Measurements from ENCODE around the gene SYTL1. TPM values are rescaled to one million over a fixed set of nuclear protein-coding genes. Genes with fewer than 3 reads are reported as not detected.

Gene SYTL1
- total and polyA plus RNA-seq, 4 donors: 10.5 to 58.0 (median 34.6) TPM

- no peak overlapping the region for H3K9ac ChIP-seq (ENCODE audit: insufficient read depth in 1 of 2, low read length in 2 of 2)
- no peak overlapping the region for H3K4me3 ChIP-seq
- peaks cover 0 to 2% (median 0%) of the 10 kb centered on the region in 4 donors for H3K9me3 ChIP-seq (ENCODE audit: control insufficient read depth in 4 of 4, insufficient read depth in 3 of 4, low read length in 3 of 4)
- ATAC-seq (ENCODE audit: insufficient read depth, low FRiP score) (no peak), DNase-seq (no peak)
- H3K4me1 ChIP-seq (ENCODE audit: control insufficient read depth in 5 of 5, insufficient read depth in 5 of 5, low read length in 5 of 5): peaks cover 0 to 30% (median 19%) of the 10 kb centered on the region in 5 donors
- 69 to 84% methylated on average over 3 of the region's 3 CpGs for WGBS, 2 donors
- H3K36me3 ChIP-seq (ENCODE audit: control insufficient read depth in 4 of 4, insufficient read depth in 4 of 4, low read length in 4 of 4): no peaks in the 10 kb centered on the region
- TF ChIP-seq CTCF (IDR thresholded peaks at IDR 0.05; ENCODE audit: control extremely low read depth, extremely low read depth): no peak
- H3K27ac ChIP-seq (ENCODE audit: low read depth in 1 of 2, low read length in 1 of 2): no peak overlapping the region
- H3K27me3 ChIP-seq (ENCODE audit: control insufficient read depth in 3 of 3, insufficient read depth in 3 of 3, low read length in 2 of 3): no peaks in the 10 kb centered on the region
These were observed 55.3 kb downstream of the SYTL1 start for GRCh38 chr1:27397110-27397509.

- no peak overlapping the region for H3K27ac ChIP-seq (ENCODE audit: low read depth in 1 of 2, low read length in 1 of 2)
- no peak for TF ChIP-seq CTCF (IDR thresholded peaks at IDR 0.05; ENCODE audit: control extremely low read depth, extremely low read depth)
- DNase-seq (no peak), ATAC-seq (ENCODE audit: insufficient read depth, low FRiP score) (no peak)
- 71 to 75% methylated on average over 7 of the region's 7 CpGs for WGBS, 2 donors
- no peak overlapping the region for H3K4me3 ChIP-seq
- no peaks in the 10 kb centered on the region for H3K36me3 ChIP-seq (ENCODE audit: control insufficient read depth in 4 of 4, insufficient read depth in 4 of 4, low read length in 4 of 4)
- H3K9ac ChIP-seq (ENCODE audit: insufficient read depth in 1 of 2, low read length in 2 of 2): no peak overlapping the region
- peaks cover 0 to 34% (median 18%) of the 10 kb centered on the region in 5 donors for H3K4me1 ChIP-seq (ENCODE audit: control insufficient read depth in 5 of 5, insufficient read depth in 5 of 5, low read length in 5 of 5)
- H3K27me3 ChIP-seq (ENCODE audit: control insufficient read depth in 3 of 3, insufficient read depth in 3 of 3, low read length in 2 of 3): no peaks in the 10 kb centered on the region
- H3K9me3 ChIP-seq (ENCODE audit: control insufficient read depth in 4 of 4, insufficient read depth in 3 of 4, low read length in 3 of 4): peaks cover 0 to 2% (median 0%) of the 10 kb centered on the region in 4 donors
These were observed 55.9 kb downstream of the SYTL1 start for GRCh38 chr1:27397749-27398148.

GRCh38 chr1:27398405-27399149 lies 56.8 kb downstream of the SYTL1 start:
- no peak for DNase-seq
- no peak overlapping the region for H3K27ac ChIP-seq (ENCODE audit: low read depth in 1 of 2, low read length in 1 of 2)
- peaks cover 0 to 40% (median 23%) of the 10 kb centered on the region in 5 donors for H3K4me1 ChIP-seq (ENCODE audit: control insufficient read depth in 5 of 5, insufficient read depth in 5 of 5, low read length in 5 of 5)
- no peak for ATAC-seq (ENCODE audit: insufficient read depth, low FRiP score)
- H3K36me3 ChIP-seq (ENCODE audit: control insufficient read depth in 4 of 4, insufficient read depth in 4 of 4, low read length in 4 of 4): no peaks in the 10 kb centered on the region
- no peaks in the 10 kb centered on the region for H3K27me3 ChIP-seq (ENCODE audit: control insufficient read depth in 3 of 3, insufficient read depth in 3 of 3, low read length in 2 of 3)
- no peak for TF ChIP-seq CTCF (IDR thresholded peaks at IDR 0.05; ENCODE audit: control extremely low read depth, extremely low read depth)
- 78 to 84% methylated on average over 4 of the region's 4 CpGs for WGBS, 2 donors
- H3K4me3 ChIP-seq: no peak overlapping the region
- no peak overlapping the region for H3K9ac ChIP-seq (ENCODE audit: insufficient read depth in 1 of 2, low read length in 2 of 2)
- H3K9me3 ChIP-seq (ENCODE audit: control insufficient read depth in 4 of 4, insufficient read depth in 3 of 4, low read length in 3 of 4): peaks cover 0 to 2% (median 0%) of the 10 kb centered on the region in 4 donors
